ENCODE data around the gene TAS2R19.
"Not testable (repeated sequence)": the region's sequence is repeated elsewhere in the genome, so short reads cannot be mapped to it uniquely, and the experiment has no call there.

The TAS2R19 gene, protein sequence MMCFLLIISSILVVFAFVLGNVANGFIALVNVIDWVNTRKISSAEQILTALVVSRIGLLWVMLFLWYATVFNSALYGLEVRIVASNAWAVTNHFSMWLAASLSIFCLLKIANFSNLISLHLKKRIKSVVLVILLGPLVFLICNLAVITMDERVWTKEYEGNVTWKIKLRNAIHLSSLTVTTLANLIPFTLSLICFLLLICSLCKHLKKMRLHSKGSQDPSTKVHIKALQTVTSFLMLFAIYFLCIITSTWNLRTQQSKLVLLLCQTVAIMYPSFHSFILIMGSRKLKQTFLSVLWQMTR

DNA sequence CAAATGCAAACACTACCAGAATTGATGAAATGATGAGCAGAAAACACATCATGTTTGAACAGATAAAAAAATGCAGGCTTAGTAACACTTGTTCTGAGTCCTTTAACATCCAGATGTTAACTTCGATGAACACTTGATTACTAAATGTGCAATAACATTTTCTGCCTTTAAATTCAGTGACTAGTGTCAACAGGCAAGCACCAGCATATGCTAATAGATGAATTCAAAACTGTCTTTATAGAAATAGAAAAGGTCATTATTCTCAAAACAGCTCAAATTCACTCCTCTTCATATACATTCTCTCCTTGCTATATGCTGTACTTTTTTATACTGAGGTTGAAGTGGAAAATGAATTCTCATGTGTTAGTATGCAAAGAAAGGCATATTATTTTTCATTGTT, at the start of gene TAS2R19:
Gene TAS2R19 (minus strand): TSS at position 101 of the 400 bp plus-strand sequence. CDS start 49 bp downstream, at position 52.
- no peak for DNase-seq

DNA sequence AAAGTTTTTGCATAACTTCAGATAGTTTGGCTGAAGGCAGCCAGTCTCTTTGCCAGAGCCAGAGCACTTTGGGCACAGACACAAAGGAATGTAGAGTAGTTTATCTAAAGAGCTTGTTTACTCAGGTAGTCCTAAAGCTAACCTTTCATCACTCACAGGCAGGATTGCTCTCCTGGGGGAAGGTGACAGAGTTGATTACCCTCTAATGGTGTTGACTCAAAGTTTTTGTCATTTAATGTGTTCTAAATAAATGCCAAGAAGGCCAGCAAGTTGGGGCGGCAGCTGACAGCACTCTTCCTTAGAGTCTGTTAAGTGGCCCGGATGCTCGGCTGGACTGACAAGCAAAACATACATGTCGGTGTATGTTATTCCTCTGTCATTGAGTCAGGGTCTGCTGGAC, 49.0 kb upstream of the TAS2R19 start:
- DNase-seq, result no peak

DNA sequence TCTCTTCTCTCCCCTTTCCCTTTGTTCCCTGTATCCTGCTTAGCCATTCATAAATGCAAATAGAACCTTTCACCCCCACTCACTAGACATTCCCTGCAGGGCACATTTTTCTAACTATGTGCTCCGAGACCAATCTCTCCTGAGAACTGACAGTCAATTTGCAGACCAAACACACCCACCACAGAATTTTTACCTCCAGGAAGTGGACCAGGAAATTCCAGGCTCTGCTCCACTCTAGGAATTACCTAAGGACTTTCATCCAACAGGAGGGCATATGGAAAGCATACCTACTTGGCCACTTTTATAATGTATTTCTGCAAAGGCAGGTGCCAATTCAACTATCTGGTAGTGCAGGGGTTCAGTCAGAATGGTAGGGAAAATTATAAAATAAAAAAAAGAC, 48.6 kb upstream of the TAS2R19 start:
- no peak for DNase-seq

DNA sequence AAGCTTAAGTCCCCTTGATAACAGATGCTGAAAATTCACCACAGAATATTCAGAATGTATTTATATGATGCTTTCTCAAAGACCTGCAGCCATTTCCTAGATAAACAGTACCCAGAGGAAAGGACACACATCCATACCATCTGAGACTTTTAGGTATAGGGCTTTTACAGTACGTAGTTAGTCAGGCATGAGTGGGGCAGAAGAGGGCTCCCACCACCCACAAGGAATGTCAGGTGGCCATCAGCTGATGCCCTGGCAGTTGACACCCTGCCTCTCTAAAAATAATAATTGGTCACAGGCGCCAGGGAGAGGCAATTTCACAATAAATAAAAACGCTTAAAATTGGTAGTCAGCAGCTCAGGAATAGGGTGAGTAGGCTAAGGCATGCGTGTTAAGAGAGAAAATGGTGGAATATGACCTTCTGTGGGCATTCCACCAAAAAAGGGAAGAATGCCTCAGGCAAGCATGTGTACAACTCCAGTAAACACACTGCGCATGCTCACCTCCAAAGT, 47.5 kb upstream of the TAS2R19 start:
- DNase-seq, result no peak

DNA sequence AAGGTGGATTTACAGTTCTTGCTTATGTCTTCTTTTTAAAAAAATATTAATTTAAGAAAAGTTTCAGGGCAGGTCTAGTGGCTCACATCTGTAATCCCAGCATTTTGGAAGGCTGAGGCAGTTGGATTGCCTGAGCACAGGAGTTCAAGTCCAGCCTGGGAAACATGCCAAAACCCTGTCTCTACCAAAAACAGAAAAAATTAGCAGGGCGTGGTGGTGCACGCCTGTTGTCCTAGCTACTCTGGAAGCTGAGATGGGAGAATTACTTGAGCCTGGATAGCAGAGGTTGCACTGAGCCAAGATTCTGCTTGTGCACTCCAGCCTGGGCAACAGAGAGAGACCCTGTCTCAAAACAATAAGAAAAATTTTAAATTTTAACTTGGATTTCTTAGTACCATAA, 45.1 kb upstream of the TAS2R19 start:
- no peak for DNase-seq

DNA sequence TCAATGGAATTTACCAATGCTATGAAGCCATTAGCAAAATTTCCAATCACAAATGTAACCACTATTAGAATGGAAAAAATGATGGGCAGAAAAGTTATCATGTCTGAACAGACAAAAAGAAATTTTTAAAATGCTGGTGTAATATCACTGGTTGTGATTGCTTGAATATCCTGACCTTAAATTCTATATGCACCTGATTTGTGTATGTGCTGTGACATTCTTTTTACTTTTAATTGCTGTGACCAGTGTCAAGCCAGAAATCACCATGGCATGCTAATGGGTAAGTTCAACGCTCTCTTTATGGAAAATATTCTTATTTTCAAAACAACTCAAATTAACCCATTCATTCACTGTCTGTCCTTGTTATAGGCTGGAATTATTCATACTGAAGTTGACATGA, 39.8 kb upstream of the TAS2R19 start, which contains the start of gene TAS2R46:
Gene TAS2R46 (minus strand): TSS at position 101 of the 400 bp plus-strand sequence. CDS start 0 bp downstream, at position 101.
- DNase-seq, result not testable (repeated sequence)

DNA sequence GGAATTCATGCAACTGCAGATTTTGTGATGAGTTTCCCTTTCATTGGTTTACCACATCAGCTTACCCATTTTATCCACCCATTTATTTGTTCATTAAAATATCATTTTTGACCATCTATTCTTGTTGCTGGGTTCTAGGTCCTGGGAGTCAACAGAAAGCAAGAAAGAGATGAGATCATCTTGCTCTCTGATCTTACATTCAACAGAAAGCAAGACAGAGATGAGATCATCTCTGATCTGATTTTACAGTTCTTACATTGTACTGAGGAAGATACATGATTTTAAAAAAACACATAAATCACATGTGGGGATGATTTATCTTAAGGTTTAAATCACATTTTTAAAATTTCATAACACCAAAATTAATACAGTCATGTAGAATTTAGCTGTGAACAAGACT, 37.4 kb upstream of the TAS2R19 start:
- no peak for DNase-seq

DNA sequence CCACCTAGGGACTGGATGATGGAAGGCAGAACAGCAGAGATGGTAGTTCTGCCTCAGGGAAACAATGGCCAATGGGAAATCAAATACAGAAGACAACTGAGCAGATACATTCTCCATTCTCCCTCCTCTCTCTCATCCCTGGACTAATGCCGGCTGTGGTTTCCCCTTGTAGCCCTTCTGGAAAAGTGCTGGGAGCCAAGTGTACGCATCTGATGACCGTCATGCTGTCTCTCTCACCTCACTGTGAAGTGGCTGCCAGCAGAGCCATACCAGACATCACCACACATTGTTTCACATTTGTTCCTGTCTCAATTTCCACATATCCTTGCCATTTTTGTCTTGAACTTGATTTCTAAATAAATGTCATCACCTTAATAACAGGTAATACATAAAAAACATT, 36.6 kb upstream of the TAS2R19 start:
- no peak for DNase-seq

DNA sequence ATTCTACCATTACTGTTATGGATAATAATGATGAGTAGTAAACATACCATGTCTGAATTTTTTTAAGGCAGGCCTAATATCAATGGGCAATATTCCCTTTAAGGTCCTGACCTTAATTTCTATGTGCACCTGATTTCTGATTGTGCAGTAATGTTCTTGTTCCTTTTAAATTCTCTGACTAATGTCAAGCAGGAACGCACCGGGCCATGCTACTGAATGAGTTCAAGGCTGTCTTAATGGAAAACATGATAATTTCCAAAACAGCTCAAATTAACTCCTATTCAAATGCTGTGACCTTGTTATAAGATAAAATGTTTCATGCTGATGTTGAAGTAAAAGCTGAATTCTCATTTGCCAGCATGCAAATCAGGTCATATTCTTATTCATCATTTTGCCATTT, 32.9 kb upstream of the TAS2R19 start:
- no peak for DNase-seq

DNA sequence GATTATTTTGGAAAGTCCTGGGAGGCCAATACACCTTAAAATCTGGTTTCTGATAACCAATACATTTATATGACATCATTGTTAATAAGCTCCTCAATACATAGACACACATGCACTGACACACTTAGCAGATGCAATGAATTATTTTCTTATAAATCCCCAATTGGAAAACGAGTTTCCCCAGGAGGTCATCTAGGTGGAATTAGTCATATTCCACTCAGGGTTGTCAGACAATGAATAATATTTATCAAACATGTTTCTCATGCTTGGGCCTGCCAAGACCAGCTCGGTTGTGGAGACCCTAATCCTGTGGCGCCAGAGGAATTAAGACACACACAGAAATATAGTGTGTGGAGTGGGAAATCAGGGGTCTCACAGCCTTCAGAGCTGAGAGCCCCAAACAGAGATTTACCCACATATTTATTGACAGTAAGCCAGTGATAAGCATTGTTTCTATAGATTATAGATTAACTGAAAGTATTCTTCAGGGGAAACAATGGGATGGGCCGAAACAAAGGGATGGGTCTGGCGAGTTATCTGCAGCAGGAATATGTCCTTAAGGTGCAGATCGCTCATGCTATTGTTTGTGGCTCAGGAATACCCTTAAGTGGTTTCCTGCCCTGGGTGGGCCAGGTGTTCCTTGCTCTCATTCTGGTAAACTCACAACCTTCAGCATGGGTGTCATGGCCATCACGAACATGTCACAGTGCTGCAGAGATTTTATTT, 27.5 kb upstream of the TAS2R19 start:
- not testable (repeated sequence) for DNase-seq

DNA sequence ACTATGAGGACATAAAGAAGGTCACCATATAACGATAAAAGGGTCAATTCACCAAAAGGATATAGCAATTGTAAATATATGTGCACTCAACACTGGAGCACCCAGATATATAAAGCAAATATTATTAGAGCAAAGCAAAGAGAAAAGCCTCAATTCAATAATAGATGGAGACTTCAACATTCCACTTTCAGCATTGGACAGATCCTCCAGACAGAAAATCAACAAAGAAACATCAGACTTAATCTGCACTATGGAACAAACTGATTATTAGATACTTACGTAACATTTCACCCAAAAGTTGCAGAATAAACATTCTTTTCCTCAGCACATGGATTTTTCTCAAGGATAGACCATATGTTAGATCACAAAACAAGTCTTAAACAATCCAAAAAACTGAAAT, 18.9 kb upstream of the TAS2R19 start:
- DNase-seq, result not testable (repeated sequence)

DNA sequence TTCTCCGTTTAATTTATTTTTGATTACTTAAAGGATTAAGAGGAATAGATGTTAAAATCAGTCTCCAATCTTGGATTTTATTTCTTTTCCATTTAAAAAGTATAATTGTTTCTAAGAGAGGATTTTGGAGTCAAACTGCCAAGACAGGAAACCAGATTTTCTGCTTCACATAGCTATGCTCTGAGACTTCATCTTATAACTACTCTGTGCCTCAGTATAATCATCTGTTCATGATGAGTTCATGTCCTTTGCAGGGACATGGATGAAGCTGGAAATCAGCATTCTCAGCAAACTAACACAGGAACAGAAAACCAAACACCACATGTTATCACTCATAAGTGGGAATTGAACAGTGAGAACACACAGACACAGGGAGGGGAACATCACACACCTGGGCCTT, 17.7 kb upstream of the TAS2R19 start:
- DNase-seq, result no peak

DNA sequence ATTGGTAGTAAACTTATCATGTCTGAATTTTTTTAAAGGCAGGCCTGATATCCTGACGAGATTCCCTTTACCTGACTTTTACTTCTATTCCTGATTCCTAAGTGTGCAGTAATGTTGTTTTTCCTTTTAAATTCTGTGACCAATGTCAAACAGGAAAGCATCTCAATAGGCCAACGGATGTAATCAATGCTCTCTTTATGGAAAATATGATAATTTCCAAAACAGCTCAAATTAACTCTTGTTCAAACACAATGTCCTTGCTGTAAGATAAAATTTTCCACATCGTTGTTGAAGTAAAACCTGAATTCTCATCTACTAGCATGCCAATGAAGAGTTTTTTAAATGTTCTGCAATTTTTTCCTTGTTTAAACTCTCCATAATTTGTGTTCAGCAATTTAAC, 16.8 kb upstream of the TAS2R19 start:
- no peak for DNase-seq

DNA sequence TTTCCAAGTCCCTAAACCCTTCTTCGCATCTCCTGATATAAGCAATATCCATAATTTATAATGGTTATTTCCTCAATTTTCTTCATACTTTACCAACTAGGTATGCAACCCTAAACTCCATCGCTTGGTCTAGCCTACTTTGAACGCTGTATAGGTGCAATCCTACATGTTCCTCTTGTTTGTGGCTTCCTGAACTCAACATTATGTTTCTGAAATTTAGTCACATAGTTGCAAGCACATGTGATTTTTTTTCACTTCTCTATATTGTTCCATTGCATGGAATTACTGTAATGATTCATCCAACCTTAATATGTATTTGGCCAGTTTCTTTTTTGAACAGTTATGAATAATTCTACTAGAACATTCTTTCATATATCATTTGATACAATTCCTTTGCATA, 11.5 kb upstream of the TAS2R19 start:
- DNase-seq, result not testable (repeated sequence)

DNA sequence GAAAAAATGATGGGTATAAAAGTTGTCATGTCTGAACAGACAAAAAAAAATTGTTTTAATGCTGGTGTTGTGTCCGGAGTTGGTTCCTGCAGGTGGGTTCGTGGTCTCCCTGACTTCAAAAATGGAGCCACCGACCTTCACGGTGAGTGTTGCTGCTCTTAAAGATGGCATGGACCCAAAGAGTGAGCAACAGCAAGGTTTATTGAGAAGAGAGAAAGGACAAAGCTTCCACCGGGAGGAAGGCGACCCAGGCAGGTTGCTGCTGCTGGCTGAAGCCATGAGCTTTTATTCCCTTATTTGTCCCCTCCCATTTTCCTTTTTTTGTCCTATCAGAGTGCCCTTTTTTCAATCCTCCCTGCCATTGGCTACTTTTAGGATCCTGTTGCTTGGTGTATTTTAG, 8.9 kb upstream of the TAS2R19 start, which contains the start of gene TAS2R31:
Gene TAS2R31 (minus strand): TSS at position 101 of the 400 bp plus-strand sequence. CDS start 72 bp downstream, at position 29.
- no peak for DNase-seq

DNA sequence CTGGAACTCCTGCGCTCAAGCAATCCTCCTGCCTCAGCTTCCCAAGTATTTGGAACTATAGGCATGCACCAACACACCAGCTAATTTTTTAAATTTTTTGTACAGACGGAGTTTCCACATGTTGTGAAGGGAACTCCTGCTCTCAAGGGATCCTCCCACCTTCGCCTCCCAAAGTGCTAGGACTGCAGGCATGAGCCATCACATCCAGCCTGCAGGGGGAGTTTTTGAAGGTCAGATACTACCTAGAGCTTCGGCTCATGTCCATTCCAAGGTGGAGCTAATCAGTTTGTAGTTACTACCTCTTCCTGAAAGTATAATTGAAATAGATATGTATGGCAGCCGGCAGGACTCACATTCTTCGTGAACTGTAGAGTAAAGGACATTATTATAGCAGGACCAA, 3.7 kb upstream of the TAS2R19 start:
- DNase-seq, result no peak

DNA sequence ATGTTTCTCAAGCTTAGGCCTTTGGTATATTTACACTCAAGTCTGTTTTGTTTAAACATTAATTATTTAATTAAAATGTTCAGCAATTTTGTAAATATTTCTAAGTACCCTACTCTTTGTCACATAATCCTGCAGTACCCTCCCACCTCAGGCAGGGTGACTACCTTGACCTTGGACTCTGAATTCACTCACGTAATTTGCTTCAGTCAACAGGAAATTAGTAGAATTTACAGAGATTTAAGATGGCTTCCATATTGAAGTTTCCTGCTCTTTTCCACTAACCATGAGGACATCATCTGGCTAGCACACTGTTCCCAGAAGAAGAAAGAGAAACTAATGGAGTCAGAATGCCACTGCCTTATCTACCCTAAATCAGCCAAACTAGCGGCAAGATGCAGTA, 967 bp upstream of the TAS2R19 start:
- no peak for DNase-seq

DNA sequence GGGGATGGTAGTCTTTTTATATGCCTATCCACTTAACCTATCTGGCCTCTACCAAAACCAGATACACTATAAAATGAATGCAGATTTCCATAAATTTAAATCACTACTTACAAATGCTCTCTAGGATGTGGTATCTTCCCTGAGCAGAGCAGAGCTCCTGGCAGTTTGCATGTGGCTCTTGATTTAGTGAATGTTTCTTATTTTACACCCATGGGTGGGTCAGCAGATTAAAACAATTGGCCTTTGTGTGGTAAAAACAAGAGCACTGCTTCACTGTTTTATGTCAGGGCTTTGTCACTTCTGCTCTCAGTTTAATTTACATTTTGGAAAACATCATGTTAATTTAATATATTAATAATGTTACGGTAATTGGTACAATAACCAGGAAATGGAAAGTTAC, 5.5 kb downstream of the TAS2R19 start:
- DNase-seq, result no peak

DNA sequence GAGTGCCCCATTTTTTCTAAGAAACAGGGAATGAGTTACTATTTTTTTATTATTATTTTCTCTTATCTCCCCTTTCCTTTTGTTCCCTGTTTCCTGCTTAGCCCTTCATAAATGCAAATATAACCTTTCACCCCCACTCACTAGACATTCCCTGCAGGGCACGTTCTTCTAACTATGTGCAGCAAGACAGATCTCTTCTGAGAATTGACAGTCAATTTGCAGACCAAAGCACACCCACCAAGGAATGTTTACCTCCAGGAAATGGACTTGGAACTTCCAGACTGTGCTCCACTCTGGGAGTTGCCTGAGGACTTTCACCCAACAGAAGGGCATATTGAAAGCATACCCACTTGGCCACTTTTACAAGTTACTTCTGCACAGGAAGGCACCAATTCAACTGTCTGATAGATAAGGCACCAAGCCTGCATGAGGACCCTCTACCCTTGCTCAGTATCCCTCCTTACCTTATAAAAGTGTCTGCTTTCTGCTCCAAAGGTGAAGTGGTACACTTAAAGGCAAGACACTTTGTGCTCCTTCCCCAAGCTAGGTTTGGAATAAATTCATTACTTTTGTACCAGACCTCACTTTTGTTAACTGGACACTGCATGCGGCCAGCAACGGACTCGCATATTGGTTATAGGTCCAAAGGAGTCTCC, 6.5 kb downstream of the TAS2R19 start:
- no peak for DNase-seq

DNA sequence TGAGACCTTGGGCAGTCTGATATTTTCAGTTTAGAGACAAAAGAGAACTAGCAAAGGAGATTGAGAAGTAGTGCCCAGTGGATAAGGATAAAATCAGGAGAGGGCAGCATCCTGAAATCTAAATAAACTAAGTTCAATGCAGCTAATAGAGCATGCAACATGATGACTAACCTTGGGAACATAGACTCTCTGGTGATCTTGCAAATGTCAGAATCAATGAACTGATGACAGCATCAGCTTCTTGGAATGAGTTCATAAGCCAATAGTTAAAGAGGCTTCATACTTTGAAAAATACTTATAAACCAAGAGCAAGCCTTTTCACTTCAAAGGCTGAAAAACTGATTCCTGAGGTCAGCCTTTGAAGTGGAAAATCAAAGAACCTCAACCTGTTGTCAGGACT, 8.2 kb downstream of the TAS2R19 start:
- no peak for DNase-seq

DNA sequence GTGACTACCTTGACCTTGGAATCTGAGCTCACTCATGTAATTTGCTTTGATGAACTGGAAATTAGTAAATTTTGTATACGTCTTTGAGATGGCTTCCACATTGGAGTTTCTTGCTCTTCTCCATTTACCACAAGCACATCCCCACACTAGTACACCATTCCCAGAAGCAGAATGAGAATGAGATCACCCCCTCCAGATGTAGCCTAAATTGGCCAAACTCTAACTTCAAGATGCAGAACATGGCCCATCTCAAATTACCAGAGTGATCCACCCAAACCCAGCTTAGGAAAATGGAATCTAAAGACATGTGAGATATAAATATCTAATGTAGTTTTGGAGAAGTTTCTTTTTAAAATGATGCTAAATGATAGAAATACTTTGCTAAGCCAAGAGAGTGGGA, 14.8 kb downstream of the TAS2R19 start:
- no peak for DNase-seq

DNA sequence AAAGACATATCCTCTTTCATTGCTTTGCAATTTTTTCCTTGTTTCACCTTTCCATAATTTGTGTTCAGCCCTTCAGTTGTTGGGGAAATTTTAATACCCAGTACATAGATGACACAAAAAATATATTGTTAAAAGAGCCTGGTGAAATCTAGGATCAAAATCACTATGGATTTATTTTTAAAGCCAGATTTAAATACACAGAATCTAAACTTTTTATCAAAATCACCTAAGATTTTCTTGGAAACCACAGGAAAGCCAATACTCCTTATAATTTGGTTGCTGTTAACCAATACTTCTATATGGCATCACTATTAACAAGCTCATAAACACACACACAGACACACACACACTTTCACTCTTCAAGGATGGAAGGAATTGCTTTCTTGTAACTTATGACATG, 24.2 kb downstream of the TAS2R19 start, which contains the start of gene TAS2R20:
Gene TAS2R20 (minus strand): TSS at position 101 of the 400 bp plus-strand sequence. CDS start 429 bp downstream, outside the sequence.
- no peak for DNase-seq

DNA sequence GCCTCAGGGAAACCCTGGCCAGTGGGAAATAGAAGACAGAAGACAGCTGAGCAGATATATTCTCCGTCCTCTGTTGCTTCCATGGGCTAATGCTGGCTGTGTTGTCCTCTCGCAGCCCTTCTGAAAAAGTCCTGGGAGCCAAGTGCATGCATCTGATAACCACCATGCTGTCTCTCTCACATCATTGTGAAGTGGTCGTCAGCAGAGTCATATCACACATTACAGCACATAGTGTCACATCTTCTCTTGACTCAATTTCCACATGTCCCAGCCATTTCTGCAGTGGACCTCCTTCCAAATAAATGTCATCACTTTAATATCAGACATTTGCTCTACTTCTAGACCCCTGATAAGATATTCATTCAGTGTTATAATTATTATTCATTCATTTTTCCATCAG, 28.1 kb downstream of the TAS2R19 start:
- no peak for DNase-seq
